Activated naive CD4-positive, alpha-beta T cell treated with anti-CD3 and anti-CD28 coated beads for 36 hours (primary cell): ENCODE data around the gene AJAP1. TPM values are rescaled to one million over a fixed set of nuclear protein-coding genes. Genes with fewer than 3 reads are reported as not detected.
A peak's percentile ranks its signal among the peaks of the same experiment; 100 is the strongest.

Experiments
- CTCF ChIA-PET: fragments of 350-600 bp; sonication (Branson Sonifier 250); formaldehyde crosslinking; loops from one replicate; lab custom pipeline; 2021; ENCODE audit warnings: antibody characterized with exemption; lab: Charles Lee
- DNase-seq: peaks from one replicate; pipeline ENCODE4 v3.0.0-alpha.2; 2020
- H3K27ac Mint-ChIP-seq: one replicate; pipeline ENCODE4 v1.8.0; 2021; ENCODE audit warnings: mild to moderate bottlenecking, mixed read lengths
- H3K27me3 Mint-ChIP-seq: one replicate; pipeline ENCODE4 v1.8.0; 2021; ENCODE audit warnings: low read depth, mixed read lengths
- H3K36me3 Mint-ChIP-seq: one replicate; pipeline ENCODE4 v1.8.0; 2021; ENCODE audit warnings: low read depth, mixed read lengths
- H3K4me1 Mint-ChIP-seq: one replicate; pipeline ENCODE4 v1.8.0; 2021; ENCODE audit warnings: low read depth, mixed read lengths
- H3K4me3 Mint-ChIP-seq: one replicate; pipeline ENCODE4 v1.8.0; 2021; ENCODE audit warnings: mild to moderate bottlenecking, moderate library complexity, mixed read lengths
- H3K9me3 Mint-ChIP-seq: one replicate; pipeline ENCODE4 v1.8.0; 2021; ENCODE audit warnings: mixed read lengths
- intact Hi-C: fragments of 100-400 bp; cut with micrococcal nuclease; formaldehyde crosslinking; loops from one replicate; pipeline ENCODE4 v1.15.1; 2023
- total RNA-seq, 2 experiments: library from RNA; stranded (reverse); gene quantifications; one replicate each; pipeline ENCODE4 v1.2.3, GENCODE V29; 2021

AJAP1 gene
- total RNA-seq, 2 experiments from 2014 or later = 0.15 TPM; not detected in 1

GRCh38 chr1:4654764-4655673 is 610 bp downstream of the AJAP1 start:
- H3K27me3 Mint-ChIP-seq = peaks cover 42% of the 10 kb centered on the region
- DNase-seq = no peak
- H3K36me3 Mint-ChIP-seq = no peaks in the 10 kb centered on the region
- no peaks in the 10 kb centered on the region for H3K9me3 Mint-ChIP-seq
- H3K4me3 Mint-ChIP-seq = no peak overlapping the region
- intact Hi-C loops = loop anchor here (5.0 to 10.0 kb wide), 4 partner anchors 172 to 1260 kb away; no protein-coding TSS in a partner anchor
- H3K4me1 Mint-ChIP-seq = peaks cover 8% of the 10 kb centered on the region
- CTCF ChIA-PET = interaction anchor here (0.7 to 0.9 kb wide), 2 partner anchors 13 to 631 kb away, joined by 3 read pairs; no protein-coding TSS in a partner anchor
- H3K27ac Mint-ChIP-seq = no peak overlapping the region

- peaks cover 50% of the 10 kb centered on the region for H3K27me3 Mint-ChIP-seq
- CTCF ChIA-PET = interaction anchor here (0.7 to 1.1 kb wide), 5 partner anchors 12 to 743 kb away, joined by 3 read pairs; no protein-coding TSS in a partner anchor
- H3K27ac Mint-ChIP-seq = peak overlapping the region; percentile 46
- DNase-seq = peak; percentile 43
- no peaks in the 10 kb centered on the region for H3K9me3 Mint-ChIP-seq
- H3K4me1 Mint-ChIP-seq = peaks cover 8% of the 10 kb centered on the region
- no peak overlapping the region for H3K4me3 Mint-ChIP-seq
- intact Hi-C loops = loop anchor here (10.0 kb wide), 3 partner anchors 619 to 1259 kb away; no protein-coding TSS in a partner anchor
- H3K36me3 Mint-ChIP-seq = no peaks in the 10 kb centered on the region
Observed at GRCh38 chr1:4655674-4656532, 1.5 kb downstream of the AJAP1 start.

GRCh38 chr1:4656533-4657140 is 2.2 kb downstream of the AJAP1 start:
- Mint-ChIP-seq H3K9me3 (no peaks in the 10 kb centered on the region), H3K27ac (peak overlapping the region; percentile 46), H3K36me3 (no peaks in the 10 kb centered on the region), H3K4me3 (peak overlapping the region; percentile 17), H3K4me1 (peaks cover 8% of the 10 kb centered on the region), H3K27me3 (peaks cover 56% of the 10 kb centered on the region)
- CTCF ChIA-PET = interaction anchor here (1.0 to 1.3 kb wide), 4 partner anchors 10 to 743 kb away, joined by 3 to 4 read pairs (median 3); no protein-coding TSS in a partner anchor
- intact Hi-C loops = loop anchor here (10.0 kb wide), 3 partner anchors 618 to 1258 kb away; no protein-coding TSS in a partner anchor
- no peak for DNase-seq

- peaks cover 59% of the 10 kb centered on the region for H3K27me3 Mint-ChIP-seq
- H3K27ac Mint-ChIP-seq = no peak overlapping the region
- intact Hi-C loops = loop anchor here (10.0 kb wide), 3 partner anchors 617 to 1257 kb away; no protein-coding TSS in a partner anchor
- no peak overlapping the region for H3K4me3 Mint-ChIP-seq
- H3K36me3 Mint-ChIP-seq = no peaks in the 10 kb centered on the region
- CTCF ChIA-PET = interaction anchor here (1.1 to 1.3 kb wide), 2 partner anchors 10 to 42 kb away, joined by 3 to 4 read pairs; no protein-coding TSS in a partner anchor
- peaks cover 8% of the 10 kb centered on the region for H3K4me1 Mint-ChIP-seq
- DNase-seq = no peak
- H3K9me3 Mint-ChIP-seq = no peaks in the 10 kb centered on the region
Observed at GRCh38 chr1:4657244-4657789, 2.9 kb downstream of the AJAP1 start.

GRCh38 chr1:4657960-4658541 is 3.6 kb downstream of the AJAP1 start:
- intact Hi-C loops = loop anchor here (10.0 kb wide), 3 partner anchors 617 to 1257 kb away; no protein-coding TSS in a partner anchor
- DNase-seq = no peak
- H3K36me3 Mint-ChIP-seq = no peaks in the 10 kb centered on the region
- H3K4me1 Mint-ChIP-seq = peaks cover 8% of the 10 kb centered on the region
- no peak overlapping the region for H3K27ac Mint-ChIP-seq
- no peak overlapping the region for H3K4me3 Mint-ChIP-seq
- H3K9me3 Mint-ChIP-seq = no peaks in the 10 kb centered on the region
- H3K27me3 Mint-ChIP-seq = peaks cover 56% of the 10 kb centered on the region
- CTCF ChIA-PET = interaction anchor here (0.7 to 1.3 kb wide), 3 partner anchors 11 to 296 kb away, joined by 4 to 7 read pairs (median 4); no protein-coding TSS in a partner anchor

- CTCF ChIA-PET = interaction anchor here (0.5 to 1.2 kb wide), 3 partner anchors 95 to 500 kb away, joined by 4 to 7 read pairs (median 4); no protein-coding TSS in a partner anchor
- peaks cover 50% of the 10 kb centered on the region for H3K27me3 Mint-ChIP-seq
- H3K4me3 Mint-ChIP-seq = no peak overlapping the region
- no peaks in the 10 kb centered on the region for H3K9me3 Mint-ChIP-seq
- intact Hi-C loops = loop anchor here (10.0 kb wide), 3 partner anchors 616 to 1256 kb away; no protein-coding TSS in a partner anchor
- peaks cover 8% of the 10 kb centered on the region for H3K4me1 Mint-ChIP-seq
- no peak overlapping the region for H3K27ac Mint-ChIP-seq
- H3K36me3 Mint-ChIP-seq = no peaks in the 10 kb centered on the region
- DNase-seq = no peak
Observed at GRCh38 chr1:4658643-4659628, 4.5 kb downstream of the AJAP1 start.

- Mint-ChIP-seq H3K4me1 (peaks cover 8% of the 10 kb centered on the region), H3K9me3 (no peaks in the 10 kb centered on the region), H3K4me3 (no peak overlapping the region), H3K27me3 (peaks cover 49% of the 10 kb centered on the region), H3K27ac (no peak overlapping the region), H3K36me3 (no peaks in the 10 kb centered on the region)
- CTCF ChIA-PET = no interaction called here
- DNase-seq = no peak
- intact Hi-C loops = no loop called here
Observed at GRCh38 chr1:4660917-4661594, 6.6 kb downstream of the AJAP1 start.

GRCh38 chr1:4661595-4661917 is 7.1 kb downstream of the AJAP1 start:
- DNase-seq = no peak
- H3K9me3 Mint-ChIP-seq = no peaks in the 10 kb centered on the region

GRCh38 chr1:4662168-4662567 is 7.8 kb downstream of the AJAP1 start:
- DNase-seq = no peak
- Mint-ChIP-seq H3K27me3 (peaks cover 38% of the 10 kb centered on the region), H3K9me3 (no peaks in the 10 kb centered on the region), H3K4me1 (no peaks in the 10 kb centered on the region), H3K36me3 (no peaks in the 10 kb centered on the region), H3K27ac (no peak overlapping the region), H3K4me3 (no peak overlapping the region)
- CTCF ChIA-PET = no interaction called here
- intact Hi-C loops = no loop called here

More at GRCh38 chr1:4661595-4661917, 7.1 kb downstream of the AJAP1 start:
- H3K27me3 Mint-ChIP-seq = peaks cover 45% of the 10 kb centered on the region
- CTCF ChIA-PET = no interaction called here
- peaks cover 4% of the 10 kb centered on the region for H3K4me1 Mint-ChIP-seq
- no peak overlapping the region for H3K4me3 Mint-ChIP-seq
- no peak overlapping the region for H3K27ac Mint-ChIP-seq
- H3K36me3 Mint-ChIP-seq = no peaks in the 10 kb centered on the region
- intact Hi-C loops = no loop called here

- intact Hi-C loops = no loop called here
- no peak overlapping the region for H3K4me3 Mint-ChIP-seq
- H3K36me3 Mint-ChIP-seq = no peaks in the 10 kb centered on the region
- no peaks in the 10 kb centered on the region for H3K9me3 Mint-ChIP-seq
- no peaks in the 10 kb centered on the region for H3K4me1 Mint-ChIP-seq
- peaks cover 34% of the 10 kb centered on the region for H3K27me3 Mint-ChIP-seq
- CTCF ChIA-PET = no interaction called here
- H3K27ac Mint-ChIP-seq = no peak overlapping the region
- DNase-seq = no peak
Observed at GRCh38 chr1:4662723-4663122, 8.3 kb downstream of the AJAP1 start.
